Left cardiac atrium (tissue), 4 donors: Measurements from ENCODE around the gene KCTD13. TPM values are rescaled to one million over a fixed set of nuclear protein-coding genes. Genes with fewer than 3 reads are reported as not detected.
"Not testable (repeated sequence)": the region's sequence is repeated elsewhere in the genome, so short reads cannot be mapped to it uniquely, and the experiment has no call there.

ENCODE experiments used
- ATAC-seq, 2 donors: fragments of 200-7000 bp; cut with Tn5 transposase; one replicate each; pipeline ENCODE4 v1.9.1; 2020; ENCODE audit warnings: mild to moderate bottlenecking in 2 of 2, moderate library complexity in 2 of 2
- DNase-seq: peaks from one replicate; pipeline ENCODE4 v3.0.0-alpha.2; 2020
- intact Hi-C, 2 donors: fragments of 100-400 bp; cut with DNase I; formaldehyde crosslinking; loops; one replicate each; pipeline versions ENCODE4 v1.14.1 to v1.15.1; 2022 to 2023
- total RNA-seq, 2 donors: library from RNA; stranded (reverse); fragmentation: NEBNext Ultra II Directional; extraction: Animal tissue kit (Norgen Biotek cat#: 25700); gene quantifications; one replicate each; pipeline ENCODE4 v1.2.1, GENCODE V29; 2021
- donor health status: DM: no; HTN: yes; CAD: no.
- donor health status: DM: no; HTN: yes; CAD: no; lungs with severe emphysema.
- donor health status: DM: yes; HTN: yes; CAD: no.
- donor health status: Dilated cardiomyopathy.

KCTD13 gene
- total RNA-seq, 2 donors from 2014 or later, result 7.6 to 10.1 TPM

DNA sequence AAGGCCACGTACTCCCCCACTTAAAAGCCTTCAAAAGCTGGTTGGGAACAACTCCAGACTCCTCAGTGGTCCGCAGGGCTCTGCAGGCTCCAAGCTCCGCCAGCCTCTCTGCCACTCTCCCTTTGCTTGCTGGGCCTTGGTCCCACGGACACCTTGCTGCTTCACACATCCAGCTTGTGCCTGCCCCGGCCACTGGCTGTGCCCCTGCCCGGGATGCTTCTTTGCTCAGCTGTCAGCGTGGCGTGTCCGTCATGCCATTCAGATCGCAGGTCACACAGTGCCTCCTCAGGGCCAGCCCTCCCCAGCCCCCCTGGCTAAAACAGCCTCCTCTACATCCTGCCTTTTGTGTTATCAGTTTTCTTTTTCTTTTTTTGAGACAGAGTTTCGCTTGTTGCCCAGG, 13.9 kb downstream of the KCTD13 start:
- intact Hi-C loops, result no loop called here
- no peak for DNase-seq
- peak in 1 of 2 donors; percentile 7 for ATAC-seq

DNA sequence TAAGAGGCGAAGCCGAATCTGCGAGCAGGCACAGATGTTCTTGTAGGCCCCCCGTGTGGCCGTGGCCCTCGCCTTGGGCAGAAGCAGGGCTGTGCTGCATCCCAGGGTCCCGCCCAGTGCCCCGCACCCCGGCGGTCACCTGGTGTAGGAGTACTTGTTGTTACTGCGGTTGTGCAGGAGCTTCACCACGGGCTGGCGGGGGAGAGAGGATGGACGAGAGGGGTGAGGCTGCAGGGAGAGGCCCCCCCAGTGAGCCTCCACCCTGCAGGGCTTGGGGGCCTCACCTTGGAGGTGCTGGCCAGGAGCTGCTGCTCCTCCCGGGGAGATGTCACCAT, 14.4 kb downstream of the KCTD13 start:
- ATAC-seq (no peak), DNase-seq (no peak)
- intact Hi-C loops, result no loop called here

DNA sequence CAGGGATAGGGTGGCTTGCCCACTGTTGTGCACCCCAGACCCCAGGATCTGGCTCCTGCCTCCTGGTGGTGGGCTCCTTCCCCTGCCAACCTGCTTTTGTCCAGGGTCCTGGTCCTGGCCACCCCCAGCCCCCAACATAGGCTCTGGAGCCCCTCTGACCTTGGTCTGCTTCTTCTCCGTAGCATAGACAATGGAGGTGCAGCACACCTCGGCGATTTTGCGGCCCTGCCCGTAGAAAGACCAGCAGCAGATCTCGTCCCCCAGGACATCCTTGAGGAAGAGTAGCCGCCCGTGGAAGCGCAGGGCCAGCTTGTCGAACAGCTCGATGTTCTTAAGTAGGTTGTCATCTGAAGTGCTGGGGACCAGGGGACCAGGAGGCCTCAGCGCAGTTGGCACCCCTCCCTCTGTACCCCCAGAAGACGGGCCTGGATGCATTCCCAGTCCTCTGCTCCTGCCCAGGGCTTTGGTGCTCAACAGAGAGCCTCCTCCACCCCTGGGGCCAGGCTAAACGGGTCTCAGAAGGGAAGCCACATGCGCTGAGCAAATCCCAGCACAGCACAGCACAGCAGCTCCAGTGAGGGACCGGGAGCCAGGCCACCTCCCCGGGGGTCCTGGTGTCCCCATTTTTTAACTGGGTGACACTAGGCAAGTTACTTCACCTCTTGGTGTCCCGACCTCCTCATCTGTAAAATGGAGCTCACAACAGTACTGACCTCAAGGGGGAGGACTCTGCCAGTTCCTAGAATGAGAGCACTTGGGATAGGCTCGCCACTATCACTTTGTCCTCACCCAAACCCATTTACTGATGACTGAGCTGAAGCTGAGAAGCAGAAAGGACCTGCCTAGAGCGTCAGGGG, 15.0 kb downstream of the KCTD13 start:
- DNase-seq (no peak), ATAC-seq (no peak)
- intact Hi-C loops, result no loop called here

DNA sequence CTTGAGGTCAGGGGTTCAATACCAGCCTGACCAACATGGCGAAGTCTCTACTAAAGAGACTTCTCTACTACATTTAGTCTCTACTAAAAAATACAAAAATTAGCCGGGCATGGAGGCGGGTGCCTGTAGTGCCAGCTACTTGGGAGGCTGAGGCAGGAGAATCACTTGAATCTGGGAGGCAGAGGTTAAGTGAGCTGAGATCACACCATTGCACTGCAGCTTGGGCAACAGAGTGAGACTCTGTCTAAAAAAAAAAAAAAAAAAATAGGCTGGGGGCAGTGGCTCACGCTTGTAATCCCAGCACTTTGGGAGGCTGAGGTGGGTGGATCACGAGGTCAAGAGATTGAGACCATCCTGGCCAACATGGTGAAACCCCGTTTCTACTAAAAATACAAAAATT, 16.2 kb downstream of the KCTD13 start:
- DNase-seq, intact Hi-C loops, ATAC-seq: not testable (repeated sequence)

DNA sequence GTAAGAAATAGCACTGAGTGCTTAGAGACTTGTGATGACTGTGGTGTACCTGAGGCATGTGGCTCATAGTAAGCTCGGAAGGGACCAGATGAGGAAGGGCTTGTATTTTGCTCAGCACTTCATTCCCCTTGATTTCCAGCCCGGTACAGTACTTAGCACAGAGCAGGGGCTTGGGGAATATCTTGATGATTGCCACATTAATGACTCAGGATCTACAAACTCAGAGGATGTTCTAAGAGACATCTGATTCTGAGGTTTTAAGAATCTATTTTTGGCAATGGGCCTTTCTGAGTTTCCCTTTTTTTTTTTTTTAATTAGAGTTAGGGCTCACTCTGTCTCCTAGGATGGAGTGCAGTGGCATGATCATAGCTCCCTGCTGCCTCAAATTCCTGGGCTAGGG, 16.6 kb downstream of the KCTD13 start:
- ATAC-seq, result no peak
- DNase-seq, result no peak
- intact Hi-C loops, result no loop called here

DNA sequence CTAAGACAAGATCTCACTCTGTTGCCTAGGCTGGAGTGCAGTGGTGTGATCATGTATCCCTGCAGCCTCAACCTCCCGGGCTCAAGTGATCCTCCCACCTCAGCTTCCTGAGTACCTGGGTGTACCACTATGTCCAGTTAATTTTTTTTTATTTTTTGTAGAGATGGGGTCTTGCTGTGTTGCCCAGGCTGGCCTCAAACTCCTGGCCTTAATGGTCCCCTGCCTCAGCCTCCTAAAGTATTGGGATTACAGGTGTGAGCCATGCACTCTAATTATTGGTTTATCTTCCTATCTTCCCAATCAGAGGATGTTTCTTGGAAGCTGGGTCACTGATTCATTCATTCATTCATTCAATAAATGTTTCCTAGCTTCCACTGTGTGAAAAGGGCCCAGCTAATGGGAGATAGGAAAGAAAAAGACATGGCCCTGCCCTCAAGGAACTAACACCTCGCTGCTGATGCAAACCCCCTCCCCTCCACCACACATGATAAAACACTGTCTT, 17.3 kb downstream of the KCTD13 start:
- intact Hi-C loops, result no loop called here
- no peak for ATAC-seq
- DNase-seq, result no peak

DNA sequence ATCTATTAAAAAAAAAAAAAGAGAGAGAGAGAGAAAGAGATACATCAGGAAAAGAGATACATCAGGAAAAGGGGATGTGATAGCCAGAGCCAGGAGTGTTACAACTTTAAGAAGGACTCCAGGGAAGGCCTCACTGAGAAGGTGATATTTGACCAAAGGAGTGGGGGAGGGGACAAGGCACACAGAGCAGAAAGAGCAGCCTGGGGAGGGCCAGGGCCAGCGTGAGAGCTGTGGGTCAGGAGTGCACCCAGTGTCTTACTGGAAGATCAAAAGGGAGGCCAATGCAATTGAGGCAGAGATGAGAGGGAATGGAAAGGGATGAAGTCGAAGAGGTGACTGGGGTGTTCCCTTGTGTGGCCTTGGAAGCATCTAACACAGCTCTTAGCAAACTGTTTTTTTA, 18.1 kb downstream of the KCTD13 start:
- ATAC-seq (no peak), DNase-seq (no peak)
- intact Hi-C loops, result no loop called here

DNA sequence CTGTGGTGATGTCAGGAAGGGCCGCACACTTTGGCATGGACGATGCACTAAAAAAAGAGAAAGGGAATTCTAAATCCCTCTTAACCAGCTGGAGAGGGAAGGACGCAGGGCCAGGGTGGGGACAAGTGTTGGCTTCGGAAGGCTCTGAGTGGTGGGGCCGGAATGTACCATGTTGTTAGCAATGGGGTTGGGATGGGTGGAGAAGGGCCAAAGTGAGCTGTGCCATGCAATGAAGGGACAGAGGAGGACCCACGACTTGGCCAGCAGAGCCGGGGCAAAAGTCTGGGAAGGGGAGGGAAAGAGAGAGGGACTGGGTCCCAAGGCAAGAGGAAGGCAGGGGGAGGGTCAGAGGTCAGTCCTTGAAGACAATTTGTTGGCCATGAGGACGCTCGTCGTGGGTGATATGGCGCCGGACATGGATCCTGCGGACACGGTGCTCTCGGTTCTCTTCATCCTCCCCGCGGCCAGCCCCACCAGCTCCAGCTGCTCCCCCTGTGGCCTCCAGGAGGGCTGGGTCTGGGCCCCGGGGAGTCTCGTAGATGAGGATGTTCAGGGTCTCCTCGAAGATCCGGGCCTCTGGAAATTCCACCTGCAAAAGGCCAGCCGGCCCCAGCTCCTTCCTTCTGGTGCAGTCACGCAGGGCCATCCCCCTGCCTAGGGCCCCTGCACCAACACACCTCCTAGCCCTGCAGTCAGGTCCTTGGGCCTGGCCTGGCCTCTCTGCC, 19.3 kb downstream of the KCTD13 start:
- intact Hi-C loops, result no loop called here
- DNase-seq, result no peak
- no peak for ATAC-seq

DNA sequence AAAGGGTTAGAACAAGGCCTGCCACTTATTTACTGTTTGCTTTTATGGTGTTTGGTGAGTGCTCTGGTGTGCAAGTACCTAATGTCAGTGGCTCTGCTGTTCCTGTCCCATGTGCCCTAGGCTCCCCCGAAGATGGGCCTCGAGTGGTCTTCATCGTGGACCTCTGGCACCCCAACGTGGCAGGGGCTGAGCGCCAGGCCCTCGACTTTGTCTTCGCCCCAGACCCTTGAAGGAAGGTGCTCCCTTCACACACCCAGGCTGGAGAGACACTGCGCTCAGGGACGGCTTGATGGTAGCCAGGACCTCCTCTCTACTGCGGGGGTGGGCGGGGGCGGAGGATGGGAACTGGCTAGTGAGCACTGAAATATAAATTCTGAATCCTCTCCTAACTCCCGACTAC, 20.4 kb downstream of the KCTD13 start:
- DNase-seq (no peak), ATAC-seq (no peak)
- intact Hi-C loops, result no loop called here

DNA sequence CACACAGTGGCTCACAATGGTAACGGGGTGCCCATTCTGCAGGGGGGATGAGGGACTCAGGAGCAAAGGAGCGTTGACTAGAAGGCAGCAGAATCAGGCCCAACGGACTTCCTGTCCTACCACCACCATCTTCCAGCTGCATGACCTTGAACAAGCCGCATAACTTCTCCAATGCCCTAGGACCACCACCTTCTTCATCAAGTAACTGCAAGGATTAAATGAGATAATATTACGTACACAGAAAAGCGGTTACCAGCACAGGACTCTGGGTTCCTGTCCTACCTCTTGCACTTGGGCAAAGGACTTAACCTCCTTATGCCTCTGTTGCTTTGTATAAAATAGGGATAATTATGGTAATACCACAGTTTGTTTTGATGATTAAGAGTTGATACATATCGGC, 21.1 kb downstream of the KCTD13 start:
- no peak for DNase-seq
- intact Hi-C loops, result no loop called here
- no peak for ATAC-seq

DNA sequence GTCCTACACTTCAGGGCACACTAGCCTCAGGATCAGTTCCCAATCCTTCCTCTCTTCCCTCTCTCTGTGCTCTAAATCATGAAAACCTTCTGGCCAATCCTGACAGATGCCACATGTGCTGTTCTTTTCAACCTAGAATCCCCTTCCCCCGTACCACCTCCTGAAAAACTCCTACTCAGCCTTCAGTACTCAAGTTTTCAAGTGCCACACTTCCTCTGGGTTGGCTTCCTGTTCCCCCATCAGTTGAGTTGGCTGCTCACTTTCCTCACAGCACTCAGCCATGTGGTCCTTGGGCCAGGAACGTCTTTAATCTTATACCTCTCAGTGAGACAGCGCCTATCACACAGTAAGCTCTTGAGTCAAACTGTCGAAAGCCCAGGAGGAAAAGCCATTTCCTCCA, 22.4 kb downstream of the KCTD13 start:
- intact Hi-C loops, result no loop called here
- no peak for ATAC-seq
- no peak for DNase-seq

DNA sequence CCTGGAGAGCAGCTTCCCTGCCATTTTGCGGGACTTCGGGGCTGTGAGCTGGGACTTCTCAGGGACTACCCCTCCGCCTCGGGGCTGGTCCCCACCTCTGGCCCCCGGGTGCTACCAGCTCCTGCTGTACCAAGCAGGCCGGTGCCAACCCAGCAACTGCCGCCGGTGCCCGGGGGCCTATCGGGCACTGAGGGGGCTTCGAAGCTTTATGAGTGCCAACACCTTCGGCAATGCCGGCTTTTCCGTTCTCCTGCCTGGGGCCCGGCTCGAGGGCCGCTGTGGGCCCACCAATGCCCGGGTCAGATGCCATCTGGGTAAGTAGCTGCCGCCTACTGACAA, 24.4 kb downstream of the KCTD13 start:
- intact Hi-C loops, result no loop called here
- ATAC-seq (no peak), DNase-seq (no peak)

DNA sequence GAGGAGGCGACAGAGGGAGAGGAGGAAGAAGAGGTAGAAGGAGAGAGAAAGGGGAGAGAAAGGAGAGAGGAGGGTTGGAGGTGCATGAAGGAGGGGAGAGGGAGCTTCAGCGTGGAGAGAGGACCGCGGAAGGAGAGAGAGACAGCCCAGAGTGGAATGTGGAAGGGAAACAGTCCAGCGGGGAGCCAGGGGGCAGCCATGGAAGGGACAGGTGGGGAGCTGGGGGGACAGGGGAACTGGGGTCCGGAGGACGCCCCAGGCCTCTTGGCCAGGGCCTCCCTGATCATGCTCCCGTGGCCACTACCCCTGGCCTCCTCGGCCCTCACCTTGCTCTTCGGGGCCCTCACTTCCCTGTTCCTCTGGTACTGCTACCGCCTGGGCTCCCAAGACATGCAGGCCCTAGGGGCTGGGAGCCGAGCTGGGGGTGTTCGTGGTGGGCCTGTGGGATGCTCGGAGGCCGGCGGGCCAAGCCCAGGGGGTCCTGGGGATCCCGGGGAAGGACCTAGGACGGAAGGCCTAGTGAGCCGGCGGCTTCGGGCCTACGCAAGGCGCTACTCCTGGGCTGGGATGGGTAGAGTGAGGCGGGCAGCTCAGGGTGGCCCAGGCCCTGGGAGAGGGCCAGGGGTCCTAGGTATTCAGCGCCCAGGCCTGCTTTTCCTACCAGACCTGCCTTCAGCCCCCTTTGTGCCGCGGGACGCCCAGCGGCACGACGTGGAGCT, 25.0 kb downstream of the KCTD13 start:
- intact Hi-C loops, result no loop called here
- no peak for ATAC-seq
- no peak for DNase-seq

DNA sequence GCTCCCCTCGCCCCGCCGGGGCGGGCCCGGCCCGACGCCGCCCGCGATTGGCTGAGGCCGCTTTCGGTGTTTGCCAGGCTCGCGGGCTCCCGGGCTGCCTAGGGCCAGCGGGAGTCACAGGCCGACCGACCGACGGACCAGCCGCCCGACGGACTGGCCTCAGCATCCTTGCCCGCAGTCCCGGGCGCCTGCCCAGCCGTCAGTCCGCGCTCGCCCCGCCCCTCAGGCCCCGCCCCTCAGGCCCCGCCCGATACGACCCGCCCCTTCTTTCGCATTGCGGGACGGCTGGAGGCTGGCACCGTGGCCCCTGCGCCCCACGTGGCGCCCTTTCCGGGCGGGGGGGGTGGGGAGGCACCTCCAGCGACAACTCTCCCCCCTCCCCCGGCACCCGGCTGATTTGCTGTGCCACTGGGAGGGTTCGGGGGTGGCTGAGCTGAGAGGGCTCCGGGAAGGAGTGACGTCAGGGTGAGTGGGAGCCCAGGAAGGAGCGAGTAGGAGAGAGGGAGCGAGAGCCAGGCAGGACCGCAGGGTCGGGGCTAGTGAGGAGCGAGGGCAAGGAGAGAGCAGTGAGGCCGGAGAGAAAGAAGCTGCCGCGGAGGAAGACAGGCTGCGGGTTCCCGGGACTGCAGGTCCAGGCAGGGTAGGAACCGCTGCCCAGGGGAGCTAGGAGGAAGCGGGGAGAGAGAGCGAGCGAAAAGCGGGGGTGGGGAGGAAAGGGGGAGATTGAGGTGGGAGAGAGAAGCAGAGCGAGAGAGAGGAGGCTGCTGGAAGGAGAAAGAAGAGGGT, 25.7 kb downstream of the KCTD13 start, which contains the start of gene ASPHD1:
Gene ASPHD1 (plus strand): TSS at position 387 of the 786 bp plus-strand sequence. CDS start 484 bp downstream, outside the sequence.
- peak; percentile 85 to 89 for ATAC-seq
- DNase-seq, result peak; percentile 76
- intact Hi-C loops, result no loop called here

DNA sequence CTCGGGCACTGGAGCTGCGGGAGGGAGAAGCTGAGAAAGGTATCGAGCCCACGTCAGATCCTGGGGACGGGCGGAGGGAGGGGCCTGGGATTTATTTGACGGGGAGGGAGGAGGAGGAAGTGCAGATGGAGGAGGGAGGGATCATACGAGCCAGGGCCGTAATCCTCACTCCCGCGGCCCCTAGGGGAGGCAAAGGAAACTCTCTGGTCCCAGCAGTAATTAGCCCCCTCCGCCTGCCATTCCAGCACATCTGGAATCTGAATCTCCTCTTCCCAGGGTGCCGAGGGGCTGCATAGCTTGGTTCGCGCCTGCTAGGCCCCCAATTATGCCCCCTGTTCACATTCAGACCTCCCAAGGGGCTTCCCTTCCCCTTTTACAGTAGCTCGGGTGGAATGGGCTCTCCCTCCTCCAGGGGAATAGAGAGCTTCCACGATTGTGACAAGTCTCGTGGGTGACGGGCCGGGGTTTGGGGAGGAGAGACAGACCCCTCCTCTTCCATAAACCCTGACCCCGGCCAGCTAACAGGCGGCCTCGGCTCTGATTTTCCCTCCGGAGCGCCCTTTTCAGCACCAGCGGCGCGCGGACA, 26.4 kb downstream of the KCTD13 start, which contains the start of gene SEZ6L2:
Gene SEZ6L2 (minus strand): TSS at position 35 of the 586 bp plus-strand sequence. CDS start 531 bp downstream, outside the sequence.
- DNase-seq (peak; percentile 54), ATAC-seq (peak; percentile 70 to 83)
- intact Hi-C loops, result no loop called here

DNA sequence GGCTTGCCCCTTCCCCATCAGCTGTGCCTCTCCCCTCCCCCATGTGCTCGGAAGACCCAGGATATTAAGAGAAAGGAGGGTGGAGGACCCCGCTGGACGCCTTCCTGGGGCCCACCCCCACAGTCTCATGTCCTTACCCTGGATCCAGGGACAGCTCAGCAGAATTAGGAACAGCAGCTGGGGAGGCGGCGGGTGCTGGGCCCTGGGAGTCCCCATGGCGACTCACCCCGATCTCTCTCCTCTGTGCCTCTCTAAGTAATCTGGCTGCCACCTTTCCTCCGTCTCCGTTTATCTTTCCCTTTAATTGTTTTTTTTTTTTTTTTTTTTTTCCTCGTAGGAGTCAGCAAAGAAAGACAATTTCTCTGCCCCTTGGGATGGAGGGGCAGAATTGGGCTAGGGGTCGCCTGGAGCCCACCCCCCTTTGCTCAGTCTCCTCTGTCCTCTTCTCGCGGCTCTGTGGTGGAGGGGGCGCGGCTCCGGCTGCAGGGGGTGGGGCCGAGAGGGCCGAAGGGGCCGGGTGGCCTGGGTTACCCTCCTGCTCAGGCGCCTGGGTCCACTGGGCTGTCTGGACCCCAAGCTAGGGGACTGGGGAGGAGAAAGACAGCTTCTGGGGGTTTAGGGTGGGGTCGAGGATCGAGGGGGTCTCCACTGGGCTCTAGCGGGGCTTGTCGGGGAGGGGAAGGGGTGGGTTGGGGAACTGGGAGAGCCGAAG, 27.1 kb downstream of the KCTD13 start:
- ATAC-seq (peak; percentile 48 to 57), DNase-seq (no peak)
- intact Hi-C loops, result no loop called here

DNA sequence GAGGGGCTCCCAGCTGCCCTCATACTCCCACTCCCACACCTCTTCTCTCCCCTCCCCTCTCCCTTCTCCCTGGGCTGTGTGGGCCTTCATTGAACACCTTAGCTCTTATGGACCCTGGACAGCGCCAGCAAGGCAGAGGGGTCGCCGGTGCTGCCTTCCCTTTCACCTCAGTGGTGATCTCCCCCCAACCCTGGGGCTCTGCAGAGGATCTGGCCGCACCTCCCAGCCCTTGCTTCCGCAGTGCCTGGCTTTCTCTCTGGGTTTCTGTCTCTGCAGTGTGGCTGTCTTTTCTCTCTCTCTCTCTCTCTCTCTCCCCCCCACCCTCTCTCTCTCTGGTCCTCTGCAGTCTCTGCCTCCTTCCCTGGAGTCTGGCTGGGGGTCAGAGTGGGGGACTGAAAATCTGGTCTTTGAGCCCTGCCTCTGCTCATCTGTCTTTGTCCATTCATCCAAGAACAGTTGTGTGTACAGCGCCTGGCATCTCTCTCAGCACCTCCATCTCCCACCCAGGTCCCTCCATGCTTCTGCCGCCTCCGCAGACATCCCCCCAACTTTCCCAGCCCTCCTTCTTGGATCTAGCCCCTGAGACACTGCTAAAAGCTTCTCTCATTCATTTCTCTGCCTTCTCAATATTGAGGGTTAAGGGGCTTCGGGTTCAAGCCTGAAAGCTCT, 27.8 kb downstream of the KCTD13 start:
- intact Hi-C loops, result no loop called here
- ATAC-seq (no peak), DNase-seq (no peak)

DNA sequence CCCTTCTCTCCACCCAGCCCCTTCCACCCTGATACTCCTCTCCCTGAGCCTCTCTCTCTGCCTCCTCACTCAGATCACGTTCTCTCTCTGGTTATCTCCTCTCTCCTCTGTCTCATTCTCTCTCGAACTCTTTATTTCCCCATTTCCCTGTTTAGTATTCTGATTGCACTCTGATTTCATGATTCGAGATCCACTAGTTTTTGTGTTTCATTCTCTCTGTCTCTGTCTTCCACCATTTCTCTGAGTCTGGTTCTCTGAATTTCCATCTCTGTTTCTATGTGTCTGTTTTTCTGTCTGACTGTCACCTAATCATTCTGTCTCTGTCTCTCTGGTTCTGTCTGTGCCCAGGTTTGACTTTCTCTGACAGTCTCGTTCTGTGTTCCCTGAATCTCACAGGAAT, 28.7 kb downstream of the KCTD13 start:
- ATAC-seq, result no peak
- intact Hi-C loops, result no loop called here
- DNase-seq, result no peak
